Measurements from ENCODE around the gene JOSD1.
A peak's percentile ranks its signal among the peaks of the same experiment; 100 is the strongest.

Gene JOSD1

DNA sequence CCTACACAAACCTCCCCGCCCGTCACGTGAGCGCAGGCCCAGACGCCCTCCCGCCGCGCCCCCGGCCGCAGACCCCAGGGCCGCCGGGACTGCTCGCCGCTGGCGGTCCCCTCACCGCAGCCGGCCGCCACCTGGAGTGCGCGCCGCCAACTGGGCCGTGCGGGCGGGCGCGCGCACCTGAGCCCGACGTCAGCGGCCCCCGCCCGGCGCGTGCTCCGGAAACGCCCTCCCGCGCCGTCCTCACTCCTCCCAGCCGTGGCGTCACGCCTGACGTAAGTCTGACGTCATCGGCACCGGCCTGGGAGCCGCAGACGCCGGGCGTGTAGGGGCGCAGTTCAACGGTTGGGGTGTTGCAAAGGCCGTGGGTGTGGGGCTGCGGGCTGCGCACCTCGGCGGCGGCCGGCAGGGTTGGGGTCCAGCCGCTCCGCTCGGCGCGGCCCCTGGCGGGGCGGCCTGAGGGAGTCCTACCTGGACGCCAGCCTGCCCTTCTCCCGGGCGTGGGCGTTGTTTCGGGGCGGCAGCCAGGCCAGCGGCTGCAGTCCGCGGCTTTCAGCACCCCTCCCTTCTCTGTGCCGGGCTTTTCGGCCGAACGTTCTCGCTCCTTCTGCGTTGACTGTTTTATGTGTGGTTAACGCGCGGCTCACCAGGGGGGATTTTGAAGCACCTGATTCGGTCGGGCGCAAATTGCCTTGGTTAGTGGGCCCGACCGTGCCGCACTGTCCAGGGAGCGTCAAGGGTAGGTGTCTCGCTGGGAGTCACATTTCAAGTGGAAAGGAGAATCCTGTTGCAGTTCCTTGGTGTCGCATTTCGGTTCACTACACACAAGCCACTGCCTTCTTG lies at the start of gene JOSD1:
Gene JOSD1, minus strand, starts transcription at position 155 of the 840 bp plus-strand sequence. CDS start 956 bp downstream, outside the sequence.
- peaks cover 66% of the 10 kb centered on the region for H3K4me1 Mint-ChIP-seq

DNA sequence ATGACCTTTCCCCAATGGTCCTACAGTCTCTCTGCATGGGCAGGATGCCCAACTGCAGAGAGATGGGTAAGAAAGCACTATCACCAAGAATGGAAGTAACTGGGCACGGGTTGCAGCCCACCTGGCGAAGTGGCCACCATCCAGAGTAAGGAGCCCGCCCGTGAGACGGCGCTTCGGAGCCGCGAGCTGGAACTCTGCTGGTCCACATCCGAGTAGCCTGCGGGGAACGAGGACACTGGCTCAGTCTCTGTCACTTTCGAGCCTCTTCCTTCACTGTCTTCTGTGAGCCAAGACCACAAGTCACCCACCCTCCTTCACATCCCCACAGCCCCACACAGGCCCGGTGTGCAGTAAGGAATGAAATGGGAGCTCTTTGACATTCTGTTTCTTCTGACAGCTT lies 49.4 kb upstream of the JOSD1 start:
- ATAC-seq (no peak), DNase-seq (no peak)
- H3K27ac Mint-ChIP-seq, result peak overlapping the region; percentile 72
- no peaks in the 10 kb centered on the region for H3K27me3 Mint-ChIP-seq
- no peaks in the 10 kb centered on the region for H3K9me3 Mint-ChIP-seq
- peak overlapping the region; percentile 38 for H3K4me3 Mint-ChIP-seq
- peaks cover 57% of the 10 kb centered on the region for H3K4me1 Mint-ChIP-seq
- H3K36me3 Mint-ChIP-seq (ENCODE audit: low read depth), result peaks cover 50% of the 10 kb centered on the region

More for the DNA sequence above, at the start of gene JOSD1:
- DNase-seq (peak; percentile 100), ATAC-seq (peak; percentile 44)
- no peaks in the 10 kb centered on the region for H3K9me3 Mint-ChIP-seq
- H3K36me3 Mint-ChIP-seq (ENCODE audit: low read depth), result peaks cover 33% of the 10 kb centered on the region
- H3K27ac Mint-ChIP-seq, result peak within 1 kb of the TSS; percentile 97
- H3K27me3 Mint-ChIP-seq, result no peaks in the 10 kb centered on the region
- H3K4me3 Mint-ChIP-seq, result peak within 1 kb of the TSS; percentile 92

DNA sequence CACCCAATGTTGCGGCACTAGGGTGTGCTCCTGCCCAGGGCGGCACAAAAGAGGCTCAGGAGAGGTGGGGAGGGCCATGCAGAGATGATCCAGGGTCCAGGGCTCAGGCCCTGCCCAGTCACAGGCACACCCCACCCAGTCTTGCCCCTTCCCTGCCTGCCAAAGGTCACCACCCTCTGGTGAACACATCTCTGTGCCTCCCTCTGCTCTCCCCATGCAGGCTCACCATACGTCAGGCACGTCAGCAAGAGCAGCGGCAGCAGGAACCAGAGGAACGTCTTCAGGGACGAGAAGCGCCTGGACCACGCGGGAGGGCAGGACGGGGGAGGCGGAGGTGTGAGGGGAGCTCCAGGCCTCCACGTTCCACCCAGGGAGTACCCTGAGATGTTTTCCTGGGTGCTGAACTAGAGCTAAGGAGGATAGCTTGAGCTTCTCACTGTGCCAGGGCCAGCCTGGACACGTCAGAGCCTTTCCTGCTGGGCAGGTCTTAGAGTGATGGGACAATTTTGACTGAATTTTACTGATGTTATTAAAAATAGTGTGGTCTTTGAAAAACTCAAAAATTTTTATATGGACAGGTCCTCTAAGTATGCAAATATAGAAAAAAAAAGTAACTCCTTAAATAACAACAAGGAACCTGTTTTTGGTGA lies 47.9 kb upstream of the JOSD1 start:
- Mint-ChIP-seq H3K27ac (peak overlapping the region; percentile 19), H3K4me3 (no peak overlapping the region), H3K9me3 (no peaks in the 10 kb centered on the region), H3K27me3 (no peaks in the 10 kb centered on the region), H3K36me3 (ENCODE audit: low read depth) (peaks cover 57% of the 10 kb centered on the region), H3K4me1 (peaks cover 51% of the 10 kb centered on the region)
- ATAC-seq (no peak), DNase-seq (no peak)

DNA sequence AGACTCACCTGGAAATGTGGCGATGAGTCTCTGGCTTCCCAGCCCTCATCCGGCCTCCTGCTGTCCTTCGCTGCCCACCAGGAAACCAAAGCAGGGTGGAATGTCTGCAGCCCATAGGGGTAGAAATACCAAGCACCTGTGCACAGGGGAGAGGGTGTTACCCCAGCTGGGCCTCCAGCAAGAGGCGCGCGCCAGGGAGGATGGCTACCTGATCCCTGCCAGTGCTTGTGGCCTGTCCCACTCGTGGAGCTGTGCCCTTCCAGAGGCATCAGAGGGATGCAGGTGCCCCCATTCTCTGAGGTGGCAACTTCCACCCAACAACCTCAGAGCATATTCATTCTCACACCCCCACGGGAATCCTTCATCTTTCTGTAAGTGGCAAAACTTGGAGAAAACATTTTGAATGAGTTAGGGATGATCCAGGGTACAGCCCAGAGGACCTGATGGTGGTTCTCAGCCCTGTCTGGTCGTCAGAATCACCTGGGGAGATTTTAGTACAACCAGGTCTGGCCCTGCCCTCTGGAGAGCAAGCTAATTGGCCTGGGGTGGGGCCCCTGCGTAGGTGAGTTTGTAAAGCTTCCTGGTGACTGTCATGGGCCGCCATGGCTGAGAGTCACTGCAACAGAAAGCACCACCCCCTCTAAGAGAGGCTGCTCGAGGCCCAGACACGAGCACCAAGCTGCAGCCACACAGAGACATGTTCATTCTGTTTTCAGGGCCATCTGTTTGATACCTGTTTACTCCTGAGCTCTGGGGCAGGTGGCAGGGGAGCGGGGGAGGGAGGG lies 45.1 kb upstream of the JOSD1 start:
- DNase-seq, result no peak
- H3K4me1 Mint-ChIP-seq, result peaks cover 29% of the 10 kb centered on the region
- no peaks in the 10 kb centered on the region for H3K27me3 Mint-ChIP-seq
- H3K27ac Mint-ChIP-seq, result no peak overlapping the region
- no peak for ATAC-seq
- no peaks in the 10 kb centered on the region for H3K9me3 Mint-ChIP-seq
- H3K4me3 Mint-ChIP-seq, result no peak overlapping the region
- H3K36me3 Mint-ChIP-seq (ENCODE audit: low read depth), result peaks cover 62% of the 10 kb centered on the region

DNA sequence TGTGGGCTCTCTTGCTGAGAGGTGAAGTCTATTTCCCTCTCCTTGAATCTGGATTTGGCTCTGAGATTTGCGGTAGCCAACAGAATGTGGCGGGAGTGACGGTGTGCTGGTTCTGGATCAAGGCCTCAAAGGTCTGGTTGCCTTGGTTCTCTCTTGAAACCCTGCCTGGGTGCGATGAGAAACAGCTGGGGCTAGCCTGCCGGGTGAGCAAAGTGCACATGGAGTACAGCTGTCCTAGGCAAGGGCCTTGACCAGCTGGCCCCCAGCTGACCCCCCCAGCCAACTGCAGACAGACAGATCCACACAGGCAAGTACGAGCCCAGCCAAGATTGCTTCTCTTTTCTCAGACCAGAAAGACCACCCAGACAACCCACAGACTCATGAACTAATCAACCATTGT lies 44.2 kb upstream of the JOSD1 start:
- H3K4me3 Mint-ChIP-seq, result no peak overlapping the region
- H3K27ac Mint-ChIP-seq, result no peak overlapping the region
- DNase-seq (no peak), ATAC-seq (no peak)
- H3K27me3 Mint-ChIP-seq, result no peaks in the 10 kb centered on the region
- H3K4me1 Mint-ChIP-seq, result peaks cover 22% of the 10 kb centered on the region
- peaks cover 61% of the 10 kb centered on the region for H3K36me3 Mint-ChIP-seq (ENCODE audit: low read depth)
- no peaks in the 10 kb centered on the region for H3K9me3 Mint-ChIP-seq

DNA sequence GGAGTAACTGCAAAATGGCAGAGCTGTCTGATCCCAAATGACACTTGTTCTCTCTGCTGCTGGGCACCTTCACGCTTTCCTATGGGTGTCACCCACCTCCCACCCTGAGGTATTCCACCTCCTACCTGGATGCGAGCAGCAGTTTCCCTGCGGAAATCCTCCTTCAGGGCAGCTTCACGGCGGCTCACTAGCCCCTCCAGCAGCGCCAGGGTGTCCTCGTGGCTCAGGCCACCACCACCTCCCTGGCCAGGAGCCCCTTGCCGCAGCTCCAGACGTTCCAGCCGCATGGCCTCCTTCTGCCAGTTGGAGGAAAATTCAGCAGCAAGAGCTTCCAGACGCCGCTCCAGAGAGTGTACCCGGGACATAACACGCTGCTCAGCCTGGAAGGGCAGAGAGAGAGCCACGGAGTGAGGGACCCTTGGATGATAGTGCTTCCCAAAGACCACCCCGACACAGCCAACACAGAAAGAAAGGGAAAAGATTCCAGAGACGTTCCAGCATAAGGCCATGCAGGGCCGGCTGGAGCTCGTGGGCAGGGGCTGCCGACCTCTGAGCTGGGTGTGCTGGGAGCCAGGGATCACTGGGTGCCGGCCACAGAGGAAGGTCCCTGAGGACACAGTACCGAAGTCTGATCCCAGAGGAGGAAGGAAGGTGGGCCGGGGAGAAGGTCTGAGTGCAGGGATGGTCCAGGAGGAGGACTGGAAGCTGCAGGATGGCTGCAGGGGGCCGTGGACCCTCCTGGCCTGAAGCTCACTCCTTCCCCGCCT lies 41.6 kb upstream of the JOSD1 start:
- Mint-ChIP-seq H3K4me1 (peaks cover 11% of the 10 kb centered on the region), H3K36me3 (ENCODE audit: low read depth) (peaks cover 55% of the 10 kb centered on the region), H3K27ac (no peak overlapping the region), H3K4me3 (no peak overlapping the region), H3K27me3 (no peaks in the 10 kb centered on the region), H3K9me3 (no peaks in the 10 kb centered on the region)
- no peak for ATAC-seq
- no peak for DNase-seq

DNA sequence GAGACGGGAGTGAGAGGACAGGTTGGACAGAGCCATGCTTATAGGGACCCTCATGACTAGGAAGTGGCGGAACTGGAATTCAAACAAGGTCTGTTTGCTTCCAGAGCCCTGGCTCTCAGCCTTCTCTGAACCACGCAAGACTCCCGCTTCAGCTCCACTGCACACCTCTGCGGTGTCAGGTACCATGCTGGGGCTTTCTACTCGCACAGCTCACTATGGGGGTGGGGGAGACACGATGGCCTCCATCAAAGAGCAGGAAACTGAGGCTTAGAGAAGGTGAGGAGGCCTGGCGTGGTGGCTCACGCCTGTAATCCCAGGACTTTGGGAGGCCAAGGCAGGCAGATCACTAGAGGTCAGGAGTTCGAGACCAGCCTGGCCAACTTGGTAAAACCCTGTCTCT lies 40.8 kb upstream of the JOSD1 start:
- Mint-ChIP-seq H3K9me3 (no peaks in the 10 kb centered on the region), H3K27ac (peak overlapping the region; percentile 51), H3K36me3 (ENCODE audit: low read depth) (peaks cover 59% of the 10 kb centered on the region), H3K27me3 (no peaks in the 10 kb centered on the region), H3K4me3 (no peak overlapping the region), H3K4me1 (peaks cover 15% of the 10 kb centered on the region)
- ATAC-seq (no peak), DNase-seq (no peak)

DNA sequence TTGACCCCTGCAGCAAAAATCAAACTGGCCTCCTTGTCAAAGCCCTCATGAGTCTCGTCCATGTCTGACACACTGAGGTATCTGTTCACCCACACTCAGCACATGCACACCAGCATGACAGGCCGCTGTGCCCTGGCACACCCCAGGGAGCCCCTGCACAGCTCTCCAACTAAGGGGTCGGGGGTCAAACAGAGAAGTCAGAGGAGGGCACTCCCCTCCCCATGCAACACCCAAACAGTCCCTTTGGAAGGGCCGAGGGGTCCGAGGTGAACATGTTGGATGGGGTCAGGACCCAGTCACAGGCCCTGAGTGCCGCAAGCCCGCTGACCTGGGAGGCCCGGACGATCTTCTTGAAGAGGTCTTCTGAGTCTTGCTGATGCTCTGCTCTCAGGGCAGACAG lies 40.4 kb upstream of the JOSD1 start:
- H3K36me3 Mint-ChIP-seq (ENCODE audit: low read depth), result peaks cover 59% of the 10 kb centered on the region
- H3K27me3 Mint-ChIP-seq, result no peaks in the 10 kb centered on the region
- DNase-seq (no peak), ATAC-seq (no peak)
- no peaks in the 10 kb centered on the region for H3K9me3 Mint-ChIP-seq
- H3K27ac Mint-ChIP-seq, result peak overlapping the region; percentile 51
- H3K4me1 Mint-ChIP-seq, result peaks cover 15% of the 10 kb centered on the region
- H3K4me3 Mint-ChIP-seq, result no peak overlapping the region

DNA sequence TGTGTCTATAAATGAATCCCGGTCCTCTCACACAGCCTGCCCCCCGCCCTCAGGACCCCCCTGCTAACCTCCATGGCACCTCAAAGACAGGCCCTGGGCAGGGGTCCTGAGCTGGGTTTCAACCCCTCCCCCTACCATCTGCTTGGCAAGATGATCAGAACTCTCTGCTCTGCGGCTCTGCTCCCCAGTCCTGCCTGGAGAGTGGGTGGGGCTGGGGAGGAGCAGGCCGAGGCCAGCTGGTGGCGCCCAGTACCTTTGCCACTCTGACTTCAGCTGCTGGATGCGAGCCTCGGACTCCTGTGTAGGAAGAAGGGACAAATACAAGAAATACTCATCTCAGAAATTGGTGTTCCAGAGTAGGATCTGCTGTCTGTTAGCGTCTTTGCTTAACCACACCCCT lies 40.0 kb upstream of the JOSD1 start:
- DNase-seq (no peak), ATAC-seq (no peak)
- Mint-ChIP-seq H3K27ac (peak overlapping the region; percentile 51), H3K9me3 (no peaks in the 10 kb centered on the region), H3K4me3 (no peak overlapping the region), H3K4me1 (peaks cover 16% of the 10 kb centered on the region), H3K36me3 (ENCODE audit: low read depth) (peaks cover 55% of the 10 kb centered on the region), H3K27me3 (no peaks in the 10 kb centered on the region)

DNA sequence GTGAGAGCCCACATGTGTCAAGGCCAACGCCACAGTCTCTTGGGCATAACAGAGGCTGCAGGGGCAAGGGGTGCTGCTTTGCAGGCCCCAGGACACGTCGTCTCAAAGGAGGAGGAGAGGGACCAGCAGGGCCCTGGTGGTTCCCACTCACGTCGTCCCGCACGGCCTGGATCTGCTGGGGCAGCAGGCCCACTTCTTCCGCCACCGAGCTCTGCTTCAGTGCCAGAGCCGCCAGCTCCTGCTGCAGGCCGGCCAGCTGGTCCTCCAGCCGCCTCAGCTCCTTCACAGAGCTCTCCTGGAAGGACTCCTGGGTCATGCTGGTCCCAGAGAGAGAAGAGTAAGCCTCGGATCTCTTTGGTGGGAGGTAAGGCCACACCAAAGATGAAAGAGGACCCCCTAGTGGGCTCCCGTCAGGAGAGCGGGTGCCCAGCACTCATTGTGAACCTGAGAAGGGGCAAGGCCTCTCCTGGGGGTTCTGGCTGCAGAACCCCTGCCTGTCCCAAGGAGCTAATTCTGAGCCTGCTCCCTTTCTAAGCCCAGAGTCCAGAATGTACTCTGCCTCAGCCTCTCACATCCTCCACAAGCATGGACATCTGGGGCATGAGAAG lies 39.5 kb upstream of the JOSD1 start:
- Mint-ChIP-seq H3K36me3 (ENCODE audit: low read depth) (peaks cover 52% of the 10 kb centered on the region), H3K4me1 (peaks cover 20% of the 10 kb centered on the region), H3K27me3 (no peaks in the 10 kb centered on the region), H3K27ac (peak overlapping the region; percentile 51), H3K4me3 (no peak overlapping the region), H3K9me3 (no peaks in the 10 kb centered on the region)
- no peak for ATAC-seq
- no peak for DNase-seq

DNA sequence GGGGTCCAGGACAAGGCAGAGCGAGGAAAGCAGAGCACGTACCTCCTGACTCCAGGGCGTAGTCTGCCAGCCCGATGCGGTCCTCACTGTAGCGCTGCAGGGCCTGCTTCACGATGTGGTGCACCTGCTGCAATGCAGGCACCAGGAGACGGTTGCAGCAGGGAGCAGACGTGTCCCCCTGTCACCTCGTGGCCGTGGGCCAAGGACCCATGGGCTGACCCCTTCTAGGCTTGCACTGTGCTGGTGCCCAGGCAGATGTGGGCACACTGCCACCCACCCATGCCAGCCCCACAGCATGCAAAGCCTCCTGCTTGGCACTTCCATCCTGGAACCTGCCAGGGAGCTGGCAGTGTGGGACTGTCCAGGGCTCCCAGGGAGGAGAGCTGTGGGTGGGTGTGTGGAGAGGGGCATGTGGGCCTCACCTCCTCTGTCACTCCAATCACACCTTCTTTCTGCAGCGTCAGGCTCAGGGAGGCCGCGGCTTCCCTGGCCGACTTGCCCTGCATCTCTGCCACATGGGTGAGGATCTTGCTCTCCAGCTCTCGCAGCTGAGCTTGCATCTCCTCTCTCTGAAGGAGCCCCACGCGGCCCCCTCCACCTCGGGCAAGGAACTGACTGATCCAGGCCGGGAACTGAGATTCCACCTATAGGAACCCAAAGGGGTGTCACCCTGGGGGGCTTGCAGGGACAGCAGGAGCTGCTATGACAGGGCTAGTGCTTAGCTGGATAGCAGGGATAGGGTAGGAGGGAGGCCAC lies 38.7 kb upstream of the JOSD1 start:
- DNase-seq (no peak), ATAC-seq (no peak)
- peaks cover 49% of the 10 kb centered on the region for H3K36me3 Mint-ChIP-seq (ENCODE audit: low read depth)
- H3K9me3 Mint-ChIP-seq, result no peaks in the 10 kb centered on the region
- no peak overlapping the region for H3K4me3 Mint-ChIP-seq
- H3K27me3 Mint-ChIP-seq, result no peaks in the 10 kb centered on the region
- no peak overlapping the region for H3K27ac Mint-ChIP-seq
- H3K4me1 Mint-ChIP-seq, result peaks cover 18% of the 10 kb centered on the region

DNA sequence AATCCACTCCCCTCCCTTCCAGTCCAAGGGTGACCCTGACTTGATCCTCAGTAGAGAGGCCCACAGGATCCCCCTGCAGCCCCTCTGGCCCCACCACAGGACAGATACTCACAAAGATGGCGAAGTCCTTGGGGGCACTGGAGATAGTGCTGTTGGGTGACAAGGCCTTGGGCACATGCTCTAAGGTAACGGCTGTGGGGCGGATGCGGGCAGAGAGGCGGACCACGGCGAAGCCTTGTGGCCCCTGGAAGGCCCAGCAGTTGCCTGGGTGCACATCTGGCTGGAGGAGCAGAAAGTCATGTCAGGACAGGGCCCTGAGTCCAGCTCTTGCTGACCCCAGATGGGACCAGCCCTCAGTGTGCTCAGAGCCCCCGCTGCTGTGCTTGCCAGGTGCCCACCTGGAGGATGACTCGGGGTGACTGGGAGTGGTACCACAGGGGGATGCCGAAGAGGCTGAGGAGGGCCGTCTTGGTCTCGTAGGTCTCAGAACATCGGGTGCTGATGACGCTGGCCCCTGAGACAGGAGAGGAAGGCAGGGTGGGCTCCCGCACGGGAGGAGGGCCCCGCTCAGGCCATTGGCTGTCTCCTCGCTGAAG lies 37.8 kb upstream of the JOSD1 start:
- Mint-ChIP-seq H3K36me3 (ENCODE audit: low read depth) (peaks cover 46% of the 10 kb centered on the region), H3K27ac (peak overlapping the region; percentile 83), H3K4me1 (peaks cover 18% of the 10 kb centered on the region), H3K9me3 (no peaks in the 10 kb centered on the region), H3K27me3 (no peaks in the 10 kb centered on the region), H3K4me3 (no peak overlapping the region)
- no peak for ATAC-seq
- no peak for DNase-seq

Measured in activated naive CD8-positive, alpha-beta T cell treated with anti-CD3 and anti-CD28 coated beads, Interleukin-2, amount 50 U/mL, for 24 hours (primary cell).